ENCODE results near the gene DCTN2. TPM values are rescaled to one million over a fixed set of nuclear protein-coding genes. Genes with fewer than 3 reads are reported as not detected.
"Not testable (repeated sequence)": the region's sequence is repeated elsewhere in the genome, so short reads cannot be mapped to it uniquely, and the experiment has no call there.

Gene DCTN2
- polyA plus RNA-seq, 2 of the 4 experiments (the other 2 are of a cell fraction) = 169 to 211 TPM

- no peaks in the 10 kb centered on the region for H3K9me3 ChIP-seq
- ATAC-seq (peak; percentile 62 to 68; a peak in 5 of 6 replicates), DNase-seq (ENCODE audit: low read depth in 1 of 2, low spot score in 1 of 2) (no peak), FAIRE-seq (no peak)
- no peak overlapping the region for H3K4me3 ChIP-seq
- no peak overlapping the region for H3K4me2 ChIP-seq
- no peaks in the 10 kb centered on the region for H3K4me1 ChIP-seq
- POLR2A ChIA-PET = no interaction called here
- H3K27ac ChIP-seq = no peak overlapping the region
- 91% methylated on average over 9 of the region's 9 CpGs for WGBS (ENCODE audit: missing lambda C conversion rate)
- TF ChIP-seq HOXB13 (CRISPR knock-in tag; IDR thresholded peaks at IDR 0.05; ENCODE audit: low read depth) (no peak), CBX2 (IDR thresholded peaks at IDR 0.05; ENCODE audit: borderline replicate concordance, low read depth) (no peak), POLR2AphosphoS2 (conservative IDR thresholded peaks at IDR 0.05; ENCODE audit: low read length) (no peak), GATA3 (IDR thresholded peaks at IDR 0.05; ENCODE audit: borderline replicate concordance) (no peak)
- TF ChIP-seq, protein P1, sequence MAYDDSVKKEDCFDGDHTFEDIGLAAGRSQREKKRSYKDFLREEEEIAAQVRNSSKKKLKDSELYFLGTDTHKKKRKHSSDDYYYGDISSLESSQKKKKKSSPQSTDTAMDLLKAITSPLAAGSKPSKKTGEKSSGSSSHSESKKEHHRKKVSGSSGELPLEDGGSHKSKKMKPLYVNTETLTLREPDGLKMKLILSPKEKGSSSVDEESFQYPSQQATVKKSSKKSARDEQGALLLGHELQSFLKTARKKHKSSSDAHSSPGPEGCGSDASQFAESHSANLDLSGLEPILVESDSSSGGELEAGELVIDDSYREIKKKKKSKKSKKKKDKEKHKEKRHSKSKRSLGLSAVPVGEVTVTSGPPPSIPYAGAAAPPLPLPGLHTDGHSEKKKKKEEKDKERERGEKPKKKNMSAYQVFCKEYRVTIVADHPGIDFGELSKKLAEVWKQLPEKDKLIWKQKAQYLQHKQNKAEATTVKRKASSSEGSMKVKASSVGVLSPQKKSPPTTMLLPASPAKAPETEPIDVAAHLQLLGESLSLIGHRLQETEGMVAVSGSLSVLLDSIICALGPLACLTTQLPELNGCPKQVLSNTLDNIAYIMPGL (CRISPR knock-in tag; IDR thresholded peaks at IDR 0.05; ENCODE audit: borderline replicate concordance) = no peak
- CTCF ChIA-PET = interaction anchor here (1.2 kb wide), 2 partner anchors 16 to 19 kb away, joined by 3 read pairs; no protein-coding TSS in a partner anchor
Observed at GRCh38 chr12:57498132-57498502, 48.9 kb downstream of the DCTN2 start.

DNA sequence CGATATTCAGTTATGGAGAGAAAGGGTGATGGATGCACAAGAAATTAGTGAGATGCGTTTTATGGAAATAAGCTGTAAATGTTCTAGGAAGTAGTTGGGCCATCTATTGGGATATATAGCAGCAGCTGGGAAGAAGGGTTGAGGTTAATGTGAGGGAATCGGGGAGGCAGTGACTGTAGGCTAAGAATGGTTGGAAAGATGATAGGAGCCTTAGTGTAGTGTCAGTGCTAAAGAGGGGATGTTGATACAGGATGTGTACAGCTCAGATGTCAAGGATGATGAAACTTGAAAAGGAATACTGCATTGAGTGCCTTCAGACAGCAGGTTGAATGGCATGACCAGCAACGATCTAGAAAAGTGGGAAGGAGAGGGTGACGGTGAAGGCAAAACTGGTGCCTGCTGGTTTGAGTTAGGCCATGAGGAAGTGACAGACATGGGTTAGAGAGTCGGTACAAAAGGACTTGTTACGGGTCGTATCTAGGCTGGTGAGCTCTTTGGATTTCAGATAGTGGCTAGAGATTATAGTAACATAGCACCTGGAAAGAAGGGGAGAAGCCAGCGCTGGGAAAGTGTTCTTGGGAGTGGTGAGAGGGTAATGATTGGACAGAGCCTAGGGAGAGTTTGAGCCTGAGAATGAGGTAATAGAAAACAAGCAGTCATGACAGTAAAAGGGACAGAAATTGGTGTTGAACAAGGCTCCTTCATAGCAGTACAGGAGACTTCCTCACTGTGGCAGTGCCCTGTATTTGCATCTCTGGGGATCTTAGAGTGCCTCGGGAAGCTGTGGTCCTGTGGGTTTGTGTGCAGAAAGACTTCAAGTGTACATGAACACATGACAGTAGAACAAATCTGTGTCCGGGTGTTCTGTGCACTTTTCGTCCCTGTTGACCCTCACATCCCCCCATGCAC, 49.5 kb downstream of the DCTN2 start:
- FAIRE-seq = no peak

GRCh38 chr12:57496822-57497221, 50.2 kb downstream of the DCTN2 start:
- CTCF ChIA-PET = interaction anchor here (0.8 to 1.2 kb wide), 6 partner anchors 18 to 71 kb away, joined by 3 read pairs; no protein-coding TSS in a partner anchor
- POLR2A ChIA-PET = no interaction called here
- H3K27ac ChIP-seq = no peak overlapping the region
- no peak overlapping the region for H3K4me2 ChIP-seq
- no peaks in the 10 kb centered on the region for H3K4me1 ChIP-seq
- DNase-seq (ENCODE audit: low read depth in 1 of 2, low spot score in 1 of 2) = no peak
- no peaks in the 10 kb centered on the region for H3K9me3 ChIP-seq
- H3K4me3 ChIP-seq = no peak overlapping the region
- no peak for TF ChIP-seq CBX2 (IDR thresholded peaks at IDR 0.05; ENCODE audit: borderline replicate concordance, low read depth)
- TF ChIP-seq, protein P2, sequence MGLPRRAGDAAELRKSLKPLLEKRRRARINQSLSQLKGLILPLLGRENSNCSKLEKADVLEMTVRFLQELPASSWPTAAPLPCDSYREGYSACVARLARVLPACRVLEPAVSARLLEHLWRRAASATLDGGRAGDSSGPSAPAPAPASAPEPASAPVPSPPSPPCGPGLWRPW (IDR thresholded peaks at IDR 0.05) = no peak
- TF ChIP-seq, protein P3, sequence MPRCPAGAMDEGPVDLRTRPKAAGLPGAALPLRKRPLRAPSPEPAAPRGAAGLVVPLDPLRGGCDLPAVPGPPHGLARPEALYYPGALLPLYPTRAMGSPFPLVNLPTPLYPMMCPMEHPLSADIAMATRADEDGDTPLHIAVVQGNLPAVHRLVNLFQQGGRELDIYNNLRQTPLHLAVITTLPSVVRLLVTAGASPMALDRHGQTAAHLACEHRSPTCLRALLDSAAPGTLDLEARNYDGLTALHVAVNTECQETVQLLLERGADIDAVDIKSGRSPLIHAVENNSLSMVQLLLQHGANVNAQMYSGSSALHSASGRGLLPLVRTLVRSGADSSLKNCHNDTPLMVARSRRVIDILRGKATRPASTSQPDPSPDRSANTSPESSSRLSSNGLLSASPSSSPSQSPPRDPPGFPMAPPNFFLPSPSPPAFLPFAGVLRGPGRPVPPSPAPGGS (IDR thresholded peaks at IDR 0.05) = no peak
- TF ChIP-seq TFCP2L1 (CRISPR knock-in tag; IDR thresholded peaks at IDR 0.05) = no peak
- no peak for TF ChIP-seq ZNF302 (CRISPR knock-in tag; IDR thresholded peaks at IDR 0.05)
- TF ChIP-seq CEBPB (IDR thresholded peaks at IDR 0.05) = no peak
- TF ChIP-seq SMC3 (IDR thresholded peaks at IDR 0.05) = no peak
- TF ChIP-seq FOSL2 (IDR thresholded peaks at IDR 0.05) = no peak
- TF ChIP-seq FOSL2 (CRISPR knock-in tag; IDR thresholded peaks at IDR 0.05) = no peak
- no peak for TF ChIP-seq RCOR1 (IDR thresholded peaks at IDR 0.05; ENCODE audit: low read depth, low read length)
- TF ChIP-seq NFE2L2 (conservative IDR thresholded peaks at IDR 0.05; ENCODE audit: low read length) = no peak
- TF ChIP-seq MAX (IDR thresholded peaks at IDR 0.05) = no peak
- TF ChIP-seq, protein P1 (CRISPR knock-in tag; IDR thresholded peaks at IDR 0.05; ENCODE audit: borderline replicate concordance) = no peak
- no peak for TF ChIP-seq KDM5A (IDR thresholded peaks at IDR 0.05)
- TF ChIP-seq RFX5 (IDR thresholded peaks at IDR 0.05) = no peak
- no peak for ATAC-seq
- FAIRE-seq = no peak

More for the DNA sequence above, 49.5 kb downstream of the DCTN2 start:
- H3K9me3 ChIP-seq = no peaks in the 10 kb centered on the region
- ChIA-PET POLR2A (no interaction called here), CTCF (interaction anchor here (0.8 to 1.2 kb wide), 6 partner anchors 17 to 72 kb away, joined by 3 read pairs; no protein-coding TSS in a partner anchor)
- no peak overlapping the region for H3K4me2 ChIP-seq
- H3K4me1 ChIP-seq = no peaks in the 10 kb centered on the region
- DNase-seq (ENCODE audit: low read depth in 1 of 2, low spot score in 1 of 2) (no peak), ATAC-seq (peak; percentile 45 to 61; a peak in 3 of 6 replicates)
- 93% methylated on average over 12 of the region's 12 CpGs for WGBS (ENCODE audit: missing lambda C conversion rate)
- no peak overlapping the region for H3K4me3 ChIP-seq
- TF ChIP-seq ZSCAN20 (CRISPR knock-in tag; IDR thresholded peaks at IDR 0.05) = no peak
- TF ChIP-seq ZFP36 (IDR thresholded peaks at IDR 0.05; ENCODE audit: borderline replicate concordance, partially characterized antibody) = no peak
- no peak for TF ChIP-seq ELK1 (IDR thresholded peaks at IDR 0.05; ENCODE audit: low read depth, low read length)
- no peak for TF ChIP-seq EHF (CRISPR knock-in tag; IDR thresholded peaks at IDR 0.05)
- no peak overlapping the region for H3K27ac ChIP-seq

- 95% methylated on average over 15 of the region's 48 CpGs for WGBS (ENCODE audit: missing lambda C conversion rate)
- ATAC-seq = not testable (repeated sequence)
Observed at GRCh38 chr12:57495051-57495701, 51.8 kb downstream of the DCTN2 start.

More at GRCh38 chr12:57495051-57495701, 51.8 kb downstream of the DCTN2 start:
- H3K27ac ChIP-seq; POLR2A ChIA-PET; H3K9me3 ChIP-seq; H3K4me2 ChIP-seq; DNase-seq (ENCODE audit: low read depth in 1 of 2, low spot score in 1 of 2); CTCF ChIA-PET; H3K4me3 ChIP-seq; H3K4me1 ChIP-seq; FAIRE-seq: not testable (repeated sequence)

Measured in A549 (cell line).